Measurements from ENCODE around the gene MYL5.

DNA sequence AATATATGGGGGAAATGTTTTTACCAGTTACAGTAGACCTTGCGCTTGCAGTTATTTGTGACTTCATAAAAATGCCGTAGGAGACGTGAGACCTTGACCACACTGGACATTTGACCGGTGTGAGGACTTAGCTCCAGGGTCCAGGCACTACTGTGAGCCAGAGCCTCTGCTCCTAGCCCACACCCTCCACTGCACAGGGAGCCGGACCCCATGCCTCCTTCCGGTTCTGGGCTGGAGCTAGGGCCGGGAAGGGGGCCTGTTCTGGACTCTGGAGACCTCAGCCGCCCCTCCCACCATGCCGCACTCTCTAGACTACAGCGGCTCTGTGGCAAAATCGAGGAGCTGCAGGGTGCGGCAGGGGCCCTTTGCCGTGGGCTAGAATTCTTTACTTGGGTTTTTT is 36.6 kb downstream of the MYL5 start:
- TF ChIP-seq, protein P1, sequence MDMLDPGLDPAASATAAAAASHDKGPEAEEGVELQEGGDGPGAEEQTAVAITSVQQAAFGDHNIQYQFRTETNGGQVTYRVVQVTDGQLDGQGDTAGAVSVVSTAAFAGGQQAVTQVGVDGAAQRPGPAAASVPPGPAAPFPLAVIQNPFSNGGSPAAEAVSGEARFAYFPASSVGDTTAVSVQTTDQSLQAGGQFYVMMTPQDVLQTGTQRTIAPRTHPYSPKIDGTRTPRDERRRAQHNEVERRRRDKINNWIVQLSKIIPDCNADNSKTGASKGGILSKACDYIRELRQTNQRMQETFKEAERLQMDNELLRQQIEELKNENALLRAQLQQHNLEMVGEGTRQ (IDR thresholded peaks at IDR 0.05; ENCODE audit: low read depth, low read length) = no peak
- TF ChIP-seq POLR2A (IDR thresholded peaks at IDR 0.05; ENCODE audit: low read depth, low read length) (no peak), MAZ (IDR thresholded peaks at IDR 0.05; ENCODE audit: borderline replicate concordance, low read depth, low read length) (no peak), CEBPB (IDR thresholded peaks at IDR 0.05; ENCODE audit: low read depth, low read length) (no peak), SMC3 (IDR thresholded peaks at IDR 0.05; ENCODE audit: low read depth, low read length) (no peak), RAD21 (IDR thresholded peaks at IDR 0.05; ENCODE audit: low read length) (no peak), BHLHE40 (IDR thresholded peaks at IDR 0.05; ENCODE audit: low read depth, low read length) (no peak), FOS (IDR thresholded peaks at IDR 0.05; ENCODE audit: low read depth, low read length) (no peak), MAFK (IDR thresholded peaks at IDR 0.05; ENCODE audit: low read depth, low read length) (no peak), RFX5 (IDR thresholded peaks at IDR 0.05; ENCODE audit: low read depth, low read length) (no peak), RCOR1 (IDR thresholded peaks at IDR 0.05; ENCODE audit: insufficient replicate concordance, low read length) (no peak), MXI1 (IDR thresholded peaks at IDR 0.05; ENCODE audit: borderline replicate concordance, low read depth, low read length) (no peak)
- TF ChIP-seq, protein P2, sequence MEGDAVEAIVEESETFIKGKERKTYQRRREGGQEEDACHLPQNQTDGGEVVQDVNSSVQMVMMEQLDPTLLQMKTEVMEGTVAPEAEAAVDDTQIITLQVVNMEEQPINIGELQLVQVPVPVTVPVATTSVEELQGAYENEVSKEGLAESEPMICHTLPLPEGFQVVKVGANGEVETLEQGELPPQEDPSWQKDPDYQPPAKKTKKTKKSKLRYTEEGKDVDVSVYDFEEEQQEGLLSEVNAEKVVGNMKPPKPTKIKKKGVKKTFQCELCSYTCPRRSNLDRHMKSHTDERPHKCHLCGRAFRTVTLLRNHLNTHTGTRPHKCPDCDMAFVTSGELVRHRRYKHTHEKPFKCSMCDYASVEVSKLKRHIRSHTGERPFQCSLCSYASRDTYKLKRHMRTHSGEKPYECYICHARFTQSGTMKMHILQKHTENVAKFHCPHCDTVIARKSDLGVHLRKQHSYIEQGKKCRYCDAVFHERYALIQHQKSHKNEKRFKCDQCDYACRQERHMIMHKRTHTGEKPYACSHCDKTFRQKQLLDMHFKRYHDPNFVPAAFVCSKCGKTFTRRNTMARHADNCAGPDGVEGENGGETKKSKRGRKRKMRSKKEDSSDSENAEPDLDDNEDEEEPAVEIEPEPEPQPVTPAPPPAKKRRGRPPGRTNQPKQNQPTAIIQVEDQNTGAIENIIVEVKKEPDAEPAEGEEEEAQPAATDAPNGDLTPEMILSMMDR (conservative IDR thresholded peaks at IDR 0.05; ENCODE audit: low read depth, low read length) = no peak
- TF ChIP-seq, protein P3, sequence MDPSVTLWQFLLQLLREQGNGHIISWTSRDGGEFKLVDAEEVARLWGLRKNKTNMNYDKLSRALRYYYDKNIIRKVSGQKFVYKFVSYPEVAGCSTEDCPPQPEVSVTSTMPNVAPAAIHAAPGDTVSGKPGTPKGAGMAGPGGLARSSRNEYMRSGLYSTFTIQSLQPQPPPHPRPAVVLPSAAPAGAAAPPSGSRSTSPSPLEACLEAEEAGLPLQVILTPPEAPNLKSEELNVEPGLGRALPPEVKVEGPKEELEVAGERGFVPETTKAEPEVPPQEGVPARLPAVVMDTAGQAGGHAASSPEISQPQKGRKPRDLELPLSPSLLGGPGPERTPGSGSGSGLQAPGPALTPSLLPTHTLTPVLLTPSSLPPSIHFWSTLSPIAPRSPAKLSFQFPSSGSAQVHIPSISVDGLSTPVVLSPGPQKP (IDR thresholded peaks at IDR 0.05; ENCODE audit: borderline replicate concordance, low read depth, low read length) = no peak

Measured in IMR-90 (cell line).